T-cell (primary cell): ENCODE results near the gene RAPGEF1. TPM values are rescaled to one million over a fixed set of nuclear protein-coding genes. Genes with fewer than 3 reads are reported as not detected.

Experiments
- ATAC-seq, 4 experiments: fragments of 200-7000 bp in 3 of 4; fragments of 150-1000 bp in 1 of 4; cut with Tn5 transposase; replicated peaks in 1 of 4; 1 replicate in 3 of 4; 2 replicates in 1 of 4; pipeline ENCODE4 v1.10.0; 2021; ENCODE audit warnings: moderate library complexity in 3 of 4, mild to moderate bottlenecking in 2 of 4, moderate number of reproducible peaks in 1 of 4
- CTCF ChIA-PET, 2 donors: fragments of 300-600 bp; sonication (Branson Sonifier 250); formaldehyde crosslinking; loops; one replicate each; lab custom pipeline; 2022; ENCODE audit warnings: antibody characterized with exemption in 2 of 2; lab: Charles Lee
- POLR2A ChIA-PET, 2 donors: fragments of 300-600 bp; sonication (Branson Sonifier 250); formaldehyde crosslinking; loops; one replicate each; lab custom pipeline; 2022; ENCODE audit warnings: antibody characterized with exemption in 2 of 2; lab: Charles Lee
- DNase-seq, 35 experiments: peaks; one replicate each; pipeline versions ENCODE4 v3.0.0 to v3.0.0-alpha.2; 2013 to 2023
- H3K27ac ChIP-seq: one replicate; pipeline ENCODE4 v1.5.1; 2013; ENCODE audit warnings: low read length
- H3K27me3 ChIP-seq, 2 experiments: replicated peaks in 1 of 2; 1 replicate in 1 of 2; 2 replicates in 1 of 2; pipeline versions ENCODE4 v1.6.1 to v1.7.0; 2013; ENCODE audit warnings: low read length in 1 of 2, mixed read lengths in 1 of 2; ENCODE audit not compliant: control insufficient read depth in 2 of 2, insufficient read depth in 2 of 2; ENCODE audit errors: extremely low read depth in 1 of 2
- H3K36me3 ChIP-seq, 2 donors: 1 replicate in 1 of 2; 2 replicates in 1 of 2; pipeline versions ENCODE4 v1.6.1 to v1.7.0; 2013; ENCODE audit warnings: low read length in 1 of 2; ENCODE audit not compliant: control insufficient read depth in 2 of 2, insufficient read depth in 1 of 2; ENCODE audit errors: extremely low read depth in 1 of 2
- H3K4me1 ChIP-seq, 2 experiments: 1 replicate in 1 of 2; 2 replicates in 1 of 2; pipeline versions ENCODE4 v1.6.1 to v1.7.0; 2013; ENCODE audit warnings: low read length in 2 of 2, mixed read lengths in 1 of 2; ENCODE audit not compliant: insufficient read depth in 2 of 2, control insufficient read depth in 1 of 2; ENCODE audit errors: extremely low read depth in 1 of 2
- H3K4me3 ChIP-seq, 2 donors: 1 replicate in 1 of 2; 2 replicates in 1 of 2; pipeline versions ENCODE4 v1.5.1 to v1.7.0; 2013; ENCODE audit warnings: mild to moderate bottlenecking in 2 of 2, low read length in 1 of 2, moderate library complexity in 1 of 2; ENCODE audit not compliant: control insufficient read depth in 1 of 2; ENCODE audit errors: extremely low read depth in 1 of 2
- H3K9me3 ChIP-seq: 2 replicates; pipeline ENCODE4 v1.7.0; 2013
- H3K27ac Mint-ChIP-seq, 2 donors: one replicate each; pipeline ENCODE4 v1.8.0; 2020 to 2021; ENCODE audit warnings: mild to moderate bottlenecking in 2 of 2, mixed read lengths in 2 of 2
- H3K27me3 Mint-ChIP-seq, 2 donors: one replicate each; pipeline ENCODE4 v1.8.0; 2021 to 2022; ENCODE audit warnings: mixed read lengths in 2 of 2
- H3K36me3 Mint-ChIP-seq: one replicate; pipeline ENCODE4 v1.8.0; 2021; ENCODE audit warnings: mixed read lengths
- H3K4me1 Mint-ChIP-seq, 3 donors: one replicate each; pipeline ENCODE4 v1.8.0; 2020 to 2022; ENCODE audit warnings: mixed read lengths in 3 of 3, mild to moderate bottlenecking in 1 of 3
- H3K4me3 Mint-ChIP-seq, 3 donors: one replicate each; pipeline ENCODE4 v1.8.0; 2020 to 2022; ENCODE audit warnings: mild to moderate bottlenecking in 3 of 3, mixed read lengths in 3 of 3, moderate library complexity in 3 of 3
- H3K9me3 Mint-ChIP-seq, 3 donors: one replicate each; pipeline ENCODE4 v1.8.0; 2020 to 2022; ENCODE audit warnings: mixed read lengths in 3 of 3
- WGBS: methylation state at CpG from one replicate; pipeline ENCODE4 v1.1.5; 2013; ENCODE audit warnings: missing lambda C conversion rate; ENCODE audit not compliant: insufficient coverage; 5-methylcytosine and 5-hydroxymethylcytosine counted together
- total RNA-seq, 35 experiments: library from RNA in 6 of 35; stranded (reverse) in 6 of 35; fragments of 120-200 nt in 1 of 35; gene quantifications; one replicate each; pipeline versions ENCODE4 v1.2.1 to v1.2.4 and lab custom pipeline; 2013 to 2026

RAPGEF1 gene
- total RNA-seq, 5 donors from 2014 or later (not counting 1 experiment from before 2014, with no cell fraction given): 97.9 to 167 (median 139) TPM

GRCh38 chr9:131734165-131734610 is 5.7 kb downstream of the RAPGEF1 start:
- Histone ChIP-seq H3K27ac (peak overlapping the region; percentile 93), H3K4me3 (peak overlapping the region; percentile 10 to 34), H3K9me3 (no peaks in the 10 kb centered on the region), H3K36me3 (no peaks in the 10 kb centered on the region), H3K27me3 (no peaks in the 10 kb centered on the region), H3K4me1 (peaks cover 74 to 98% of the 10 kb centered on the region in 2 experiments)
- ATAC-seq (peak; percentile 8 to 15 (median 11)), DNase-seq (peak in 33 of 35 experiments; percentile 43 to 79 (median 65))
- Mint-ChIP-seq H3K27me3 (no peaks in the 10 kb centered on the region), H3K4me1 (peaks cover 90 to 93% (median 93%) of the 10 kb centered on the region in 3 donors), H3K36me3 (peaks cover 18% of the 10 kb centered on the region), H3K27ac (peak overlapping the region; percentile 88 to 94), H3K9me3 (no peaks in the 10 kb centered on the region), H3K4me3 (peak overlapping the region; percentile 65 to 82 (median 73))
- CTCF ChIA-PET: interaction anchor here in 1 of 2 donors (1.1 to 4.0 kb wide), 3 partner anchors 24 to 78 kb away, joined by 3 to 19 read pairs (median 8); no protein-coding TSS in a partner anchor
- 0% methylated on average over 4 of the region's 6 CpGs for WGBS
- POLR2A ChIA-PET: interaction anchor here in 1 of 2 donors (0.5 kb wide), 1 partner anchor 15 kb away, joined by 5 read pairs; no protein-coding TSS in a partner anchor

GRCh38 chr9:131733541-131734061 is 6.3 kb downstream of the RAPGEF1 start:
- ChIA-PET POLR2A (no interaction called here), CTCF (interaction anchor here in 1 of 2 donors (1.1 to 4.0 kb wide), 3 partner anchors 24 to 77 kb away, joined by 3 to 19 read pairs (median 8); no protein-coding TSS in a partner anchor)
- ATAC-seq (peak; percentile 1 to 7 (median 6)), DNase-seq (peak in 9 of 35 experiments; percentile 18 to 71 (median 33))
- H3K4me3 ChIP-seq: peak overlapping the region; percentile 34 to 35
- H3K9me3 ChIP-seq: no peaks in the 10 kb centered on the region
- Mint-ChIP-seq H3K4me1 (peaks cover 89 to 93% (median 93%) of the 10 kb centered on the region in 3 donors), H3K27ac (peak overlapping the region; percentile 88 to 94), H3K4me3 (peak overlapping the region; percentile 65 to 82 (median 73)), H3K9me3 (no peaks in the 10 kb centered on the region), H3K27me3 (no peaks in the 10 kb centered on the region), H3K36me3 (peaks cover 18% of the 10 kb centered on the region)
- H3K4me1 ChIP-seq: peaks cover 77 to 98% of the 10 kb centered on the region in 2 experiments
- H3K27me3 ChIP-seq: no peaks in the 10 kb centered on the region
- H3K27ac ChIP-seq: peak overlapping the region; percentile 93
- no peaks in the 10 kb centered on the region for H3K36me3 ChIP-seq
- WGBS: 40% methylated on average over 3 of the region's 16 CpGs

GRCh38 chr9:131732636-131733289 is 7.1 kb downstream of the RAPGEF1 start:
- no peaks in the 10 kb centered on the region for H3K27me3 Mint-ChIP-seq
- POLR2A ChIA-PET: interaction anchor here (0.7 to 1.5 kb wide), 5 partner anchors 18 to 109 kb away, joined by 3 to 10 read pairs (median 3); no protein-coding TSS in a partner anchor
- H3K9me3 ChIP-seq: no peaks in the 10 kb centered on the region
- H3K4me3 ChIP-seq: peak overlapping the region; percentile 2 to 40
- H3K9me3 Mint-ChIP-seq: no peaks in the 10 kb centered on the region
- H3K36me3 Mint-ChIP-seq: peaks cover 18% of the 10 kb centered on the region
- peak overlapping the region; percentile 58 to 82 (median 81) for H3K4me3 Mint-ChIP-seq
- peak overlapping the region; percentile 93 for H3K27ac ChIP-seq
- CTCF ChIA-PET: interaction anchor here in 1 of 2 donors (0.8 to 4.0 kb wide), 6 partner anchors 10 to 57 kb away, joined by 3 to 19 read pairs (median 5); no protein-coding TSS in a partner anchor
- peaks cover 78 to 96% of the 10 kb centered on the region in 2 experiments for H3K4me1 ChIP-seq
- WGBS: 0% methylated on average over 4 of the region's 12 CpGs
- H3K27me3 ChIP-seq: no peaks in the 10 kb centered on the region
- H3K36me3 ChIP-seq: no peaks in the 10 kb centered on the region
- H3K4me1 Mint-ChIP-seq: peaks cover 92 to 98% (median 96%) of the 10 kb centered on the region in 3 donors
- ATAC-seq: peak in 3 of 4 experiments; percentile 49 to 60 (median 59)
- DNase-seq: peak in 27 of 35 experiments; percentile 29 to 80 (median 46)
- H3K27ac Mint-ChIP-seq: peak overlapping the region; percentile 88 to 92

- no peaks in the 10 kb centered on the region for H3K27me3 Mint-ChIP-seq
- Histone ChIP-seq H3K27ac (peak overlapping the region; percentile 93), H3K27me3 (no peaks in the 10 kb centered on the region), H3K4me1 (peaks cover 83 to 97% of the 10 kb centered on the region in 2 experiments), H3K4me3 (peak overlapping the region; percentile 5 to 23), H3K36me3 (no peaks in the 10 kb centered on the region), H3K9me3 (no peaks in the 10 kb centered on the region)
- H3K4me1 Mint-ChIP-seq: peaks cover 94 to 100% (median 98%) of the 10 kb centered on the region in 3 donors
- DNase-seq (no peak), ATAC-seq (no peak)
- peak overlapping the region; percentile 88 to 92 for H3K27ac Mint-ChIP-seq
- peaks cover 18% of the 10 kb centered on the region for H3K36me3 Mint-ChIP-seq
- ChIA-PET CTCF (interaction anchor here (0.5 to 4.0 kb wide), 12 partner anchors 11 to 147 kb away, joined by 3 to 19 read pairs (median 4); no protein-coding TSS in a partner anchor), POLR2A (interaction anchor here (0.6 to 1.7 kb wide), 6 partner anchors 13 to 64 kb away, joined by 3 to 10 read pairs (median 6); no protein-coding TSS in a partner anchor)
- WGBS: 68% methylated on average over 7 of the region's 8 CpGs
- H3K9me3 Mint-ChIP-seq: no peaks in the 10 kb centered on the region
- H3K4me3 Mint-ChIP-seq: peak overlapping the region; percentile 72 to 82 (median 81)
These were observed 7.8 kb downstream of the RAPGEF1 start for GRCh38 chr9:131732061-131732526.

GRCh38 chr9:131731644-131732043 is 8.2 kb downstream of the RAPGEF1 start:
- H3K36me3 Mint-ChIP-seq: peaks cover 18% of the 10 kb centered on the region
- H3K27ac ChIP-seq: peak overlapping the region; percentile 93
- no peaks in the 10 kb centered on the region for H3K27me3 ChIP-seq
- peak overlapping the region; percentile 23 to 38 for H3K4me3 ChIP-seq
- WGBS: 0% methylated on average over 1 of the region's 5 CpGs
- ChIA-PET POLR2A (interaction anchor here (0.6 to 1.7 kb wide), 5 partner anchors 12 to 54 kb away, joined by 3 to 10 read pairs (median 6); no protein-coding TSS in a partner anchor), CTCF (interaction anchor here (0.5 to 4.0 kb wide), 12 partner anchors 11 to 146 kb away, joined by 3 to 19 read pairs (median 4); no protein-coding TSS in a partner anchor)
- peak overlapping the region; percentile 72 to 82 (median 81) for H3K4me3 Mint-ChIP-seq
- no peaks in the 10 kb centered on the region for H3K27me3 Mint-ChIP-seq
- H3K4me1 Mint-ChIP-seq: peaks cover 94 to 98% (median 97%) of the 10 kb centered on the region in 3 donors
- H3K9me3 ChIP-seq: no peaks in the 10 kb centered on the region
- H3K27ac Mint-ChIP-seq: peak overlapping the region; percentile 88 to 92
- ATAC-seq: peak in 2 of 4 experiments; percentile 24 to 25
- no peaks in the 10 kb centered on the region for H3K9me3 Mint-ChIP-seq
- peak in 11 of 35 experiments; percentile 30 to 70 (median 35) for DNase-seq
- H3K36me3 ChIP-seq: no peaks in the 10 kb centered on the region
- peaks cover 80 to 97% of the 10 kb centered on the region in 2 experiments for H3K4me1 ChIP-seq
